Measurements from ENCODE around the gene LGALS7. TPM values are rescaled to one million over a fixed set of nuclear protein-coding genes. Genes with fewer than 3 reads are reported as not detected.

The LGALS7 gene
- total RNA-seq, 2 experiments from 2014 or later: not detected

GRCh38 chr19:38723990-38724854, 49.1 kb downstream of the LGALS7 start:
- intact Hi-C loops (cut with micrococcal nuclease): no loop called here
- Mint-ChIP-seq H3K9me3 (no peaks in the 10 kb centered on the region), H3K27me3 (ENCODE audit: low read depth) (no peaks in the 10 kb centered on the region), H3K27ac (no peak overlapping the region), H3K4me1 (ENCODE audit: low read depth) (no peaks in the 10 kb centered on the region), H3K36me3 (ENCODE audit: low read depth) (peaks cover 3% of the 10 kb centered on the region), H3K4me3 (no peak overlapping the region)
- no peak for DNase-seq
- CTCF ChIA-PET: interaction anchor here (1.1 kb wide), 1 partner anchor 206 kb away, joined by 4 read pairs; the partner anchor contains the start of genes MRPS12 and SARS2

DNA sequence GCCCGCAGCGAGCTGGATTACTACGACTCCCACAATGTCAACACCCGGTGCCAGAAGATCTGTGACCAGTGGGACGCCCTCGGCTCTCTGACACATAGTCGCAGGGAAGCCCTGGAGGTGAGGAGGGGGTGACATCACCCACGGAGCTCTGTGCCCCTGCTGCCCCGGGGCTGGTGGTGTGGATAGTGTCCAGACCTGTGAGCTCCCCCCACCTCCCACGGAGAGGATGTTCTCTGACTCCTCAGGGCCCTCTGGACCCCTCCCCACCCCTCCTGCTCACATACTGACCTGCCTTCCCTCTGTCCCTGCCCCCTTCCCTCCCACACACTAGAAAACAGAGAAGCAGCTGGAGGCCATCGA, 49.7 kb downstream of the LGALS7 start:
- intact Hi-C loops (cut with micrococcal nuclease): no loop called here
- Mint-ChIP-seq H3K36me3 (ENCODE audit: low read depth) (peaks cover 5% of the 10 kb centered on the region), H3K27ac (no peak overlapping the region), H3K27me3 (ENCODE audit: low read depth) (no peaks in the 10 kb centered on the region), H3K9me3 (no peaks in the 10 kb centered on the region), H3K4me1 (ENCODE audit: low read depth) (no peaks in the 10 kb centered on the region), H3K4me3 (no peak overlapping the region)
- no peak for DNase-seq
- CTCF ChIA-PET: interaction anchor here (1.1 kb wide), 1 partner anchor 207 kb away, joined by 4 read pairs; the partner anchor contains the start of genes MRPS12 and SARS2

DNA sequence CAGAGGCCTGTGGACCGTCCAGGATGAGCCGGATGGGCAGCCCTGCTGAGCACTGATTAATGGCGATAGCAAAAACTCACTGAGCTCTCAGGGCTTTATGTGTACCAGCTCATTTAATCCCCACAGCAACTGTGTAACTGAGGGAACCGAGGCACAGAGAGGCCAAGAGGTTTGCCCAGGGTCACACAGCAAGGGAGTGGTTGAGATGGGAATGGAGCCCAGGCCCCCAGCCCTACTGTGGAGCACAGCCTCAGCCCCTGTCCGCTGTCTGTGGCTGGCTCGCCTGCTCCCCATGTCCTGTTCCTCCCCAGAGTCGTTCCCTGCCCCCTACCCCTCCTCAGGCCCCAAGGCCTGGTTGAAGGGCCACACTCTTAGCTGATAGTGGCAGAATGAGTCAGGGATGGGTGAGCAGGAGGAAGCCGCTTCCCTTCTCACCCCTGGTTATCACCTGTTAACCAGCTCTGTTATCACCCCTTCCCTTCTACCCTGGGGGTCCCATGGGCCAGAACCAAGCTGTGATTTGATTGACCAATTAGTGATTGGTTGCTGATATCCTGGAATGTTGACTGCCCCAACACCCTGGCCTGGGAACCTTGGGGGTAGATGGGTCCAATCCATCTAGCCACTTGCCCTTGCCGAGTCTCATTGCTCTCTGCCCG, 50.2 kb downstream of the LGALS7 start:
- Mint-ChIP-seq H3K4me1 (ENCODE audit: low read depth) (no peaks in the 10 kb centered on the region), H3K27me3 (ENCODE audit: low read depth) (no peaks in the 10 kb centered on the region), H3K4me3 (no peak overlapping the region), H3K36me3 (ENCODE audit: low read depth) (peaks cover 6% of the 10 kb centered on the region), H3K9me3 (no peaks in the 10 kb centered on the region), H3K27ac (no peak overlapping the region)
- intact Hi-C loops (cut with micrococcal nuclease): no loop called here
- no peak for DNase-seq
- CTCF ChIA-PET: no interaction called here

DNA sequence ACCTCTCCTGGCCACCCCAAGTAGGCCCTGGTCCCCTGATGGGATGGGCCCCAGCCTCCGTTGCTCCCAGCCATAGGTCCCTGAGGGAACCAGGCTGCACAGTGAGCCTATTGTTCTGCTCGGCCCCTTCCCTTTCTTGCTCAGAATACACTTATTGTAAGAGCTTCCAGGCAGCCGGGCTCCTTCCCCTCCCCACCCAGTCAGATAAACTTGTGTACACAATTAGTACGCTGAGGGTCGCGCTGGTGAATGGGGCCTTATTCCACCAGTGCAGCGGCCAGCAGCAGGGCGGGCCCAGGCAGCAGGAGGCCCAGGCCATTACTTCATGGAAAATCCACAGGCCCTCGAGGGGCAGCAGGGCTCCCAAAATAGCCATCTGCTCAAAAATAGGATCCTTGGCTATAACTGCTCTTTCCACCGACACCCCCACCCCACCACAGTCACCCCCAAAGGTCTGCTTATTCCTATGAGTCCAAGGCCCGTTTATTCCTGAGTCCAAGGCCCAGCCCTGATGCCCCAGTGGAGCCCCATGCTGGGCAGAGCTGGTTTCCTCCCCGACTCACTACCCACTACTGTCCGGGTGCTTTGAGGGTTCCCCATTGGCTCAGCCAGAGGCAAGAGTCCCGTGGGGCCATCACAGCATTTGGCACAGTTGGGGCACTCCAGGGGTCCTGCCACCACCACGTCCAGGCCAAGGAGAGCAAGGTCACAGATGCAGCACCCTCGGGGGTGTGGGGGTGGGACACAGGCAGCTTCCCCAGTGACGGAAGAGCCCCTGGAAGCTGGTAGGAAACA, 51.1 kb downstream of the LGALS7 start:
- no peak overlapping the region for H3K27ac Mint-ChIP-seq
- intact Hi-C loops (cut with micrococcal nuclease): no loop called here
- no peaks in the 10 kb centered on the region for H3K9me3 Mint-ChIP-seq
- DNase-seq: no peak
- peaks cover 7% of the 10 kb centered on the region for H3K36me3 Mint-ChIP-seq (ENCODE audit: low read depth)
- H3K4me1 Mint-ChIP-seq (ENCODE audit: low read depth): no peaks in the 10 kb centered on the region
- no peak overlapping the region for H3K4me3 Mint-ChIP-seq
- CTCF ChIA-PET: no interaction called here
- H3K27me3 Mint-ChIP-seq (ENCODE audit: low read depth): no peaks in the 10 kb centered on the region

GRCh38 chr19:38721496-38721895, 51.8 kb downstream of the LGALS7 start:
- CTCF ChIA-PET: no interaction called here
- Mint-ChIP-seq H3K36me3 (ENCODE audit: low read depth) (peaks cover 10% of the 10 kb centered on the region), H3K4me1 (ENCODE audit: low read depth) (no peaks in the 10 kb centered on the region), H3K27me3 (ENCODE audit: low read depth) (no peaks in the 10 kb centered on the region), H3K27ac (no peak overlapping the region), H3K9me3 (no peaks in the 10 kb centered on the region), H3K4me3 (no peak overlapping the region)
- DNase-seq: no peak
- intact Hi-C loops (cut with micrococcal nuclease): no loop called here

Other genes starting within 250 kb of the LGALS7 start
- gene MAP4K1, start 155.6 kb downstream of the LGALS7 start, total RNA-seq: 100 to 1,000 TPM; 135 to 148 TPM
- 100 to 1,000 TPM; 299 to 324 TPM for gene EIF3K, start 154.3 kb downstream of the LGALS7 start, total RNA-seq
- 100 to 1,000 TPM; 117 to 119 TPM for gene ACTN4, start 125.9 kb downstream of the LGALS7 start, total RNA-seq
- gene CAPN12, start 29.0 kb downstream of the LGALS7 start, total RNA-seq: 1 to 10 TPM; 1.9 to 2.2 TPM
- not detected for gene LGALS7B, start 15.7 kb upstream of the LGALS7 start, total RNA-seq
- gene LGALS4, start 39.4 kb upstream of the LGALS7 start, total RNA-seq: not detected
- 100 to 1,000 TPM; 137 to 145 TPM for gene ECH1, start 58.3 kb upstream of the LGALS7 start, total RNA-seq
- gene HNRNPL, start 76.5 kb upstream of the LGALS7 start, total RNA-seq: 100 to 1,000 TPM; 777 to 829 TPM
- 100 to 1,000 TPM; 107 to 117 TPM for gene RINL, start 104.8 kb upstream of the LGALS7 start, total RNA-seq
- gene SIRT2, start 126.1 kb upstream of the LGALS7 start, total RNA-seq: 10 to 100 TPM; 18.2 to 19.6 TPM
- 10 to 100 TPM; 47.2 to 52.7 TPM for gene NFKBIB, start 126.5 kb upstream of the LGALS7 start, total RNA-seq
- under 1 TPM; 0.26 to 0.44 TPM for gene CCER2, start 138.7 kb upstream of the LGALS7 start, total RNA-seq
- 10 to 100 TPM; 43.6 to 52.6 TPM for gene SARS2, start 157.2 kb upstream of the LGALS7 start, total RNA-seq
- gene MRPS12, start 157.4 kb upstream of the LGALS7 start, total RNA-seq: 10 to 100 TPM; 49.0 to 56.0 TPM
- gene FBXO17, start 202.2 kb upstream of the LGALS7 start, total RNA-seq: under 1 TPM in 1 of 2 experiments, not detected in 1; 0.07 TPM

Data from activated naive CD4-positive, alpha-beta T cell treated with anti-CD3 and anti-CD28 coated beads for 36 hours (primary cell).